ENCODE measurements around the gene COL8A2. TPM values are rescaled to one million over a fixed set of nuclear protein-coding genes. Genes with fewer than 3 reads are reported as not detected.

Gene COL8A2
- total and polyA plus RNA-seq, 2 donors (not counting 3 experiments of a cell fraction or from before 2014, with no cell fraction given), result 1.2 to 1.3 TPM

- Histone ChIP-seq H3K79me2 (ENCODE audit: control insufficient read depth, insufficient read depth, low read length) (peaks cover 22% of the 10 kb centered on the region), H3K4me1 (ENCODE audit: control insufficient read depth, extremely low read depth, insufficient read depth, low read length) (peaks cover 8% of the 10 kb centered on the region), H3K27me3 (ENCODE audit: control insufficient read depth in 2 of 2, insufficient read depth in 2 of 2, low read length in 2 of 2) (no peaks in the 10 kb centered on the region), H3K27ac (ENCODE audit: insufficient read depth, low read depth, low read length) (no peak overlapping the region), H3K36me3 (ENCODE audit: control insufficient read depth in 2 of 2, extremely low read depth in 1 of 2, insufficient read depth in 2 of 2, low read length in 2 of 2) (peaks cover 16 to 38% of the 10 kb centered on the region in 2 experiments), H2AFZ (ENCODE audit: low read depth, low read length) (no peak overlapping the region), H3K4me3 (replicated peaks in 1 of 3; ENCODE audit: insufficient read depth in 1 of 3, low read depth in 1 of 3, low read length in 3 of 3) (no peak overlapping the region), H4K20me1 (replicated peaks; ENCODE audit: control insufficient read depth, extremely low read depth, insufficient read depth, low read length) (no peaks in the 10 kb centered on the region), H3K9me1 (replicated peaks; ENCODE audit: control insufficient read depth, extremely low read depth, insufficient read depth, low read length) (no peaks in the 10 kb centered on the region), H3K9me3 (replicated peaks; ENCODE audit: control insufficient read depth, insufficient read depth, low read length) (no peaks in the 10 kb centered on the region), H3K4me2 (ENCODE audit: insufficient read depth, low read length) (no peak overlapping the region), H3K9ac (replicated peaks; ENCODE audit: extremely low read depth, insufficient read depth, low read length) (no peak overlapping the region)
- FAIRE-seq (no peak), DNase-seq (ENCODE audit: low read depth, low spot score) (no peak)
- dilution Hi-C loops (cut with MboI; ENCODE audit: extremely low pct_ligation_motif_present, low sequenced_read_pairs), result no loop called here
- intact Hi-C loops (cut with micrococcal nuclease), result no loop called here
- TF ChIP-seq MYC (IDR thresholded peaks at IDR 0.05; ENCODE audit: low read depth, low read length) (no peak), POLR2A (IDR thresholded peaks at IDR 0.05; ENCODE audit: low read depth, low read length) (no peak), POLR2AphosphoS5 (IDR thresholded peaks at IDR 0.05; ENCODE audit: insufficient read depth, low read depth, low read length) (no peak), EZH2 (IDR thresholded peaks at IDR 0.05; ENCODE audit: borderline replicate concordance, low read depth, low read length, severe bottlenecking) (no peak), JUN (IDR thresholded peaks at IDR 0.05; ENCODE audit: borderline replicate concordance, insufficient read depth, insufficient read length, low read depth) (no peak), GATA2 (IDR thresholded peaks at IDR 0.05; ENCODE audit: insufficient read depth, insufficient read length, low read depth, low read length) (no peak), FOS (IDR thresholded peaks at IDR 0.05; ENCODE audit: borderline replicate concordance, insufficient read depth, low read length) (no peak)
- TF ChIP-seq, protein P1, sequence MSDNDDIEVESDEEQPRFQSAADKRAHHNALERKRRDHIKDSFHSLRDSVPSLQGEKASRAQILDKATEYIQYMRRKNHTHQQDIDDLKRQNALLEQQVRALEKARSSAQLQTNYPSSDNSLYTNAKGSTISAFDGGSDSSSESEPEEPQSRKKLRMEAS (IDR thresholded peaks at IDR 0.05; ENCODE audit: insufficient read depth, insufficient read length), result no peak
- TF ChIP-seq, protein P2, sequence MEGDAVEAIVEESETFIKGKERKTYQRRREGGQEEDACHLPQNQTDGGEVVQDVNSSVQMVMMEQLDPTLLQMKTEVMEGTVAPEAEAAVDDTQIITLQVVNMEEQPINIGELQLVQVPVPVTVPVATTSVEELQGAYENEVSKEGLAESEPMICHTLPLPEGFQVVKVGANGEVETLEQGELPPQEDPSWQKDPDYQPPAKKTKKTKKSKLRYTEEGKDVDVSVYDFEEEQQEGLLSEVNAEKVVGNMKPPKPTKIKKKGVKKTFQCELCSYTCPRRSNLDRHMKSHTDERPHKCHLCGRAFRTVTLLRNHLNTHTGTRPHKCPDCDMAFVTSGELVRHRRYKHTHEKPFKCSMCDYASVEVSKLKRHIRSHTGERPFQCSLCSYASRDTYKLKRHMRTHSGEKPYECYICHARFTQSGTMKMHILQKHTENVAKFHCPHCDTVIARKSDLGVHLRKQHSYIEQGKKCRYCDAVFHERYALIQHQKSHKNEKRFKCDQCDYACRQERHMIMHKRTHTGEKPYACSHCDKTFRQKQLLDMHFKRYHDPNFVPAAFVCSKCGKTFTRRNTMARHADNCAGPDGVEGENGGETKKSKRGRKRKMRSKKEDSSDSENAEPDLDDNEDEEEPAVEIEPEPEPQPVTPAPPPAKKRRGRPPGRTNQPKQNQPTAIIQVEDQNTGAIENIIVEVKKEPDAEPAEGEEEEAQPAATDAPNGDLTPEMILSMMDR (IDR thresholded peaks at IDR 0.05; ENCODE audit: extremely low read depth in 1 of 2, insufficient read depth in 1 of 2, low read depth in 1 of 2, low read length in 2 of 2), result no peak
- no TSS peak for BruUV-seq (replicated peaks)
- CTCF ChIA-PET, result interaction anchor here (1.4 to 2.3 kb wide), 3 partner anchors 43 to 193 kb away, joined by 3 to 5 read pairs (median 5); no protein-coding TSS in a partner anchor
- POLR2A ChIA-PET, result no interaction called here
Observed at GRCh38 chr1:36092166-36092797, 32.7 kb downstream of the COL8A2 start.

Data from endothelial cell of umbilical vein (primary cell).